Loucy (cell line): ENCODE data around the gene TARDBP.
"Not testable (repeated sequence)": the region's sequence is repeated elsewhere in the genome, so short reads cannot be mapped to it uniquely, and the experiment has no call there.

ENCODE experiments used
- H2AFZ ChIP-seq: fragments of 200-600 bp; sonication (generic); 2 replicates; pipeline ENCODE4 v1.6.0; 2016; ENCODE audit warnings: antibody characterized with exemption, mild to moderate bottlenecking, low read length, moderate library complexity
- H3F3A ChIP-seq: fragments of 200-600 bp; 2 replicates; pipeline ENCODE4 v1.6.0; 2016; ENCODE audit warnings: antibody characterized with exemption, low read depth, mild to moderate bottlenecking
- H3K27me3 ChIP-seq: fragments of 200-600 bp; sonication (generic); 2 replicates; pipeline ENCODE4 v1.6.1; 2014; ENCODE audit warnings: low read length, mild to moderate bottlenecking; ENCODE audit not compliant: insufficient read depth, poor library complexity, severe bottlenecking
- H3K36me3 ChIP-seq: fragments of 200-600 bp; sonication (generic); 2 replicates; pipeline ENCODE4 v1.6.1; 2016; ENCODE audit warnings: low read length; ENCODE audit not compliant: insufficient read depth
- H3K4me1 ChIP-seq: fragments of 200-600 bp; sonication (generic); 2 replicates; pipeline ENCODE4 v1.5.1; 2014; ENCODE audit warnings: low read length, mild to moderate bottlenecking; ENCODE audit not compliant: insufficient read depth, poor library complexity, severe bottlenecking
- H3K4me2 ChIP-seq: fragments of 200-600 bp; sonication (generic); 2 replicates; pipeline ENCODE4 v1.6.0; 2014; ENCODE audit warnings: antibody characterized with exemption, low read length, low read depth, mild to moderate bottlenecking; ENCODE audit not compliant: poor library complexity, severe bottlenecking
- H3K4me3 ChIP-seq: fragments of 200-600 bp; sonication (generic); 2 replicates; pipeline ENCODE4 v1.5.1; 2014; ENCODE audit warnings: low read length, mild to moderate bottlenecking, mixed read lengths; ENCODE audit not compliant: poor library complexity, severe bottlenecking
- H3K79me2 ChIP-seq: fragments of 200-600 bp; sonication (generic); 2 replicates; pipeline ENCODE4 v1.6.1; 2014; ENCODE audit warnings: low read length; ENCODE audit not compliant: insufficient read depth
- H3K9ac ChIP-seq: fragments of 200-600 bp; sonication (generic); 2 replicates; pipeline ENCODE4 v1.6.0; 2014; ENCODE audit warnings: mild to moderate bottlenecking, low read depth, low read length, moderate library complexity; ENCODE audit not compliant: poor library complexity, severe bottlenecking
- H3K9me2 ChIP-seq: fragments of 200-600 bp; sonication (generic); replicated peaks from 2 replicates; pipeline ENCODE4 v1.6.1; 2016; ENCODE audit warnings: low read depth, low read length, mixed read lengths
- H3K9me3 ChIP-seq: fragments of 200-600 bp; sonication (generic); 2 replicates; pipeline ENCODE4 v1.6.1; 2014; ENCODE audit warnings: mild to moderate bottlenecking, antibody characterized with exemption, low read length, low read depth; ENCODE audit not compliant: insufficient read depth
- H4K20me1 ChIP-seq: fragments of 200-600 bp; sonication (generic); 2 replicates; pipeline ENCODE4 v1.6.0; 2014; ENCODE audit warnings: antibody characterized with exemption, low read length, mild to moderate bottlenecking; ENCODE audit not compliant: insufficient read depth, poor library complexity, severe bottlenecking
- CTCF ChIP-seq: fragments of 200-600 bp; sonication (generic); conservative IDR thresholded peaks from 2 replicates; pipeline ENCODE4 v1.5.1; 2014; ENCODE audit warnings: mild to moderate bottlenecking, antibody characterized with exemption, low read length
- EZH2phosphoT487 ChIP-seq: fragments of 200-600 bp; IDR thresholded peaks from 2 replicates; pipeline ENCODE4 v1.6.1; 2018; ENCODE audit warnings: antibody characterized with exemption, mild to moderate bottlenecking, moderate library complexity, borderline replicate concordance

The TARDBP gene

DNA sequence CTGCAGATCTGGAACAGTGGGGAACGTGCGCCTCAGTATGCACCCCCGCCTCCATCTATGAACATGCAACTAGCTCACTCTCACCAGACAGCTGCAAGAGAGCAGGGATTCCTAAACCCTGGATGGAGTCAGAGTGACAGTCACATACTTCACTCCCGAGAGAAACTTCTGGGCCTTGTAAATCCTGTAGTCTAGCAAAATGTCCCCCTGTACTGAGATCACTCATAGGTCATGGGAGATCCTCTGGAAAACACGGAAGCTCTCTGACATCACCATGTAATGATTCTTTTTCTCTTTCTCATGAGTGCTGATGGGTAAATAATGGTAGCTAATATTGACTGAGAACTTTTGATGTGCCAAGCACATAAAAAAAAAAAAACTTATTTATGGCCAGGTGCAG is 23.4 kb upstream of the TARDBP start:
- Histone ChIP-seq H3K9me3 (no peaks in the 10 kb centered on the region), H3K4me1 (peaks cover 7% of the 10 kb centered on the region), H3K27me3 (no peaks in the 10 kb centered on the region), H3K36me3 (no peaks in the 10 kb centered on the region), H3K4me2 (no peak overlapping the region), H3K9me2 (no peaks in the 10 kb centered on the region), H2AFZ (no peak overlapping the region), H3K4me3 (no peak overlapping the region), H3K79me2 (no peaks in the 10 kb centered on the region), H3F3A (no peaks in the 10 kb centered on the region), H3K9ac (no peak overlapping the region), H4K20me1 (no peaks in the 10 kb centered on the region)
- TF ChIP-seq CTCF (no peak), EZH2phosphoT487 (no peak)

DNA sequence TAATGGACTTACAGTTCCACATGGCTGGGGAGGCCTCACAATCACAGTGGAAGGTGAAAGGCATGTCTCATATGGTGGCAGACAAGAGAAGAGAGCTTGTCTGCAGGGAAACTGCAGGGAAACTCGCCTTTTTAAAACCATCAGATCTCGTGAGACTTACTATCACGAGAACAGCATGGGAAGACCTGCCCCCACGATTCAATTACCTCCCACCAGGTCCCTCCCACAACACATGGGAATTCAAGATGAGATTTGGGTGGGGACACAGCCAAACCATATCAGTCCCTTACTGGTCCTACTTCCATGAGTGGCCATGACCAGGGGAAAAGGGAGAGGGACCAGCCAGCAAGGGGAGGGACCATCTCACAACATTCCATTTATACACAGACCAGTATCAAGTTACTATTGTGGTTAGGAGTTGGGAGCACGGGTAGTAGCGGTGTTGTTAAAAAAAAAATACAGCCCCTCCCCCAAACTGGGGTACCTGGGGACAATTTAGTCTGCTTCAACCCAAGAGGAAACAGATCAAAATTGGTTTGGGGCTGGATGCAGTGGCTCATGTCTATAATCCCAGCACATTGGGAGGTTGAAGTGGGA is 22.4 kb upstream of the TARDBP start:
- not testable (repeated sequence) for H3K79me2 ChIP-seq, H3K4me3 ChIP-seq, H3K9ac ChIP-seq, H3K27me3 ChIP-seq, H3K4me1 ChIP-seq, H4K20me1 ChIP-seq, H3K4me2 ChIP-seq, H3K9me3 ChIP-seq, H2AFZ ChIP-seq, H3K36me3 ChIP-seq, H3K9me2 ChIP-seq, H3F3A ChIP-seq

DNA sequence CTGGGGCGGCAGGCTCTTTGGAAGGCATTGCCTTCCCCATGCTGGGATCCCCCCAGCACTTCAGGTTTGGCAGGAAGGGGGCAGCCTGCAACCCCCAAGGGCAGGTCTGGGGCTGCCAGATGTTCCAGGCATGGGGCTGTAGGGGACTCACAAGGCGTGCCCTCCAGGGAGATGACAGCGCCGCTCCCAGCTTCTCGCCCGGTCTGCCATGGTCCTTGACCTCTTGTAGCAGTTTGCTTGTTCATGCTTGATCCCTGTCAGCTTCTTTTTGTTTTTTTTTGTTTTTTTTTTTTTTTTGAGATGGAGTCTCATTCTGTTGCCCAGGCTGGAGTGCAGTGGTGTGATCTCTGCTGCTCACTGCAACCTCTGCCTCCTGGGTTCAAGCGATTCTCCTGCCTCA is 21.6 kb upstream of the TARDBP start:
- Histone ChIP-seq H3K9ac (no peak overlapping the region), H3K9me3 (no peaks in the 10 kb centered on the region), H3K9me2 (no peaks in the 10 kb centered on the region), H3K36me3 (no peaks in the 10 kb centered on the region), H3K4me2 (no peak overlapping the region), H2AFZ (no peak overlapping the region), H3K27me3 (no peaks in the 10 kb centered on the region), H4K20me1 (no peaks in the 10 kb centered on the region), H3K4me1 (peaks cover 7% of the 10 kb centered on the region), H3K79me2 (no peaks in the 10 kb centered on the region), H3F3A (no peaks in the 10 kb centered on the region), H3K4me3 (no peak overlapping the region)
- TF ChIP-seq EZH2phosphoT487 (no peak), CTCF (no peak)

DNA sequence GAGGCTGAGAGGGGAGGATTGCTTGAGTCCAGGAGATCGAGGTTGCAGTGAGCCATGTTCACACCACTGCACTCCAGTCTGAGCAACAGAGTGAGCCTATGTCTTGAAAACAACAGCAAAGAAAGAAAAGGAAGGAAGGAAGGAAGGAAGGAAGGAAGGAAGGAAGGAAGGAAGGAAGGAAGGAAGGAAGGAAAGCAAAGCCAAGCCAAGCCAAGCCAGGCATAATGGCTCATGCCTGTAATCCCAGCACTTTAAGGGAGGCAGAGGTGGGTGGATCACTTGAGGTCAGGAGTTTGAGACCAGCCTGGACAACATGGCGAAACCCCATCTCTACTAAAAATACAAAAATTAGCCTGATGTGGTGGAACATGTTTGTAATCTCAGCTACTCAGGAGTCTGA is 20.4 kb upstream of the TARDBP start:
- H3K9me2 ChIP-seq, H3K4me2 ChIP-seq, H3K4me1 ChIP-seq, H3K27me3 ChIP-seq, H3K9ac ChIP-seq, H2AFZ ChIP-seq, H3K4me3 ChIP-seq, H3K9me3 ChIP-seq, H3K79me2 ChIP-seq, H3K36me3 ChIP-seq, H4K20me1 ChIP-seq, H3F3A ChIP-seq: not testable (repeated sequence)
